GOT3 (cell line): ENCODE measurements around the gene DIS3L2.

Source experiments
- DNase-seq: peaks from one replicate; lab custom pipeline; 2025; ENCODE audit warnings: mixed read lengths; lab: John Stamatoyannopoulos, UW

Gene DIS3L2, protein sequence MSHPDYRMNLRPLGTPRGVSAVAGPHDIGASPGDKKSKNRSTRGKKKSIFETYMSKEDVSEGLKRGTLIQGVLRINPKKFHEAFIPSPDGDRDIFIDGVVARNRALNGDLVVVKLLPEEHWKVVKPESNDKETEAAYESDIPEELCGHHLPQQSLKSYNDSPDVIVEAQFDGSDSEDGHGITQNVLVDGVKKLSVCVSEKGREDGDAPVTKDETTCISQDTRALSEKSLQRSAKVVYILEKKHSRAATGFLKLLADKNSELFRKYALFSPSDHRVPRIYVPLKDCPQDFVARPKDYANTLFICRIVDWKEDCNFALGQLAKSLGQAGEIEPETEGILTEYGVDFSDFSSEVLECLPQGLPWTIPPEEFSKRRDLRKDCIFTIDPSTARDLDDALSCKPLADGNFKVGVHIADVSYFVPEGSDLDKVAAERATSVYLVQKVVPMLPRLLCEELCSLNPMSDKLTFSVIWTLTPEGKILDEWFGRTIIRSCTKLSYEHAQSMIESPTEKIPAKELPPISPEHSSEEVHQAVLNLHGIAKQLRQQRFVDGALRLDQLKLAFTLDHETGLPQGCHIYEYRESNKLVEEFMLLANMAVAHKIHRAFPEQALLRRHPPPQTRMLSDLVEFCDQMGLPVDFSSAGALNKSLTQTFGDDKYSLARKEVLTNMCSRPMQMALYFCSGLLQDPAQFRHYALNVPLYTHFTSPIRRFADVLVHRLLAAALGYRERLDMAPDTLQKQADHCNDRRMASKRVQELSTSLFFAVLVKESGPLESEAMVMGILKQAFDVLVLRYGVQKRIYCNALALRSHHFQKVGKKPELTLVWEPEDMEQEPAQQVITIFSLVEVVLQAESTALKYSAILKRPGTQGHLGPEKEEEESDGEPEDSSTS

GRCh38 chr2:231961349-231962166 lies at the start of gene DIS3L2:
Gene DIS3L2 (plus strand): TSS chr2:231961713. CDS start chr2:232014928, 53,215 bp downstream.
- peak; percentile 31 for DNase-seq

- no peak for DNase-seq
Observed at GRCh38 chr2:231914077-231914690, 47.3 kb upstream of the DIS3L2 start.

GRCh38 chr2:231917280-231918066 lies 44.0 kb upstream of the DIS3L2 start:
- DNase-seq = no peak

- no peak for DNase-seq
Observed at GRCh38 chr2:231918501-231919330, 42.8 kb upstream of the DIS3L2 start.

- no peak for DNase-seq
Observed at GRCh38 chr2:231919341-231920035, 42.0 kb upstream of the DIS3L2 start.

- DNase-seq = no peak
Observed at GRCh38 chr2:231920366-231920765, 41.1 kb upstream of the DIS3L2 start.

DNA sequence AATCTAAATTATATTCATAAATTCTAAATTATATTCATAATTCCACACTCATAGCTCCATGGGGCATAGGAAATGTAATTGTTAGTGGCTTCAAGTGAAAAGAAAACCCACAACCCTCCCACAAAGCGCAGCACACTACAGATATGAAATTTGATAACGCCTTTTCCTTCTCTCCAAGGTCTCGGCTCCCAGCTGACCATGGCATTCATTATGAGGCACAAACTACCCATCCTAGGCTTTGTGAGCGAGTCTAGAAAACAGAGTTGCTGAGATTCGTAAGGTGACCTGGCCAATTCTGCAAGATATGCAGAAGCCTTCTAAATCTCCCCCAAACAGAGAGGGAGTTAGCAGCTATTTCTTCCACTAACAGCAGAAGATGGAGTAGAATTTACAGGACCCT lies 40.7 kb upstream of the DIS3L2 start:
- no peak for DNase-seq

DNA sequence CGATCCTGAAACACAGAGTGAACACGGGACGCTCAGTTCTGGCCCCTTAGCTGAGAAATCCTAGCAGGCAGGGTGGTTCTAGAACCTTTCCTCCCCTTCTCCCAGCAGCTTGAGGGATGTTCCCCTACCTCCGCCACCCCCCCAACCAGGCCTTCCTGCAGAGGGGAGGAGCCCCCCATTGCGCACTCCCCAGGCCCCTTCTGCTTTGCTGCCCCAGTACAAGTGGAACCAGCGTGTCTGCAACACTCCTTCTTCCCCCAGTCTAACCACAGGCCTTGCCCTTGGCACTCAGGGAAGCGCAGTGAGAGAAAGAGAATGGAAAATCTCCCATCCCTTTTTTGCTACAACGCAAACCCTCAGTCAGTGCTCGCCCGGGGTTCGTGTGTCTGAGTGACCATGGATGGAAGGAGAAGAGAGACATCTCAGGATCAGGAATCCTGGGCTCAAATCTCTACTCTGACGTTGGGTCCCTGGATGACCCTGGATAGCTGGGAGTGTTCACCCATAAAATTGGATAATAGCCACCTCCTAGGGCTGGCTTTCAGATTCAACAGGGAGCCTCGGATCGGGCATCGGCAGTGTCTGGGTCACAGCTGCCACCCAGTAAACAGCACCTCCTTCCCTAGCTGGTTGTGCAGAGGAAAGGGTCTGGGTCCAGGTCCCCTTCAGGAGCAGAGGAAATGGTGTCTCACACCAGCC lies 39.1 kb upstream of the DIS3L2 start:
- DNase-seq = no peak

DNA sequence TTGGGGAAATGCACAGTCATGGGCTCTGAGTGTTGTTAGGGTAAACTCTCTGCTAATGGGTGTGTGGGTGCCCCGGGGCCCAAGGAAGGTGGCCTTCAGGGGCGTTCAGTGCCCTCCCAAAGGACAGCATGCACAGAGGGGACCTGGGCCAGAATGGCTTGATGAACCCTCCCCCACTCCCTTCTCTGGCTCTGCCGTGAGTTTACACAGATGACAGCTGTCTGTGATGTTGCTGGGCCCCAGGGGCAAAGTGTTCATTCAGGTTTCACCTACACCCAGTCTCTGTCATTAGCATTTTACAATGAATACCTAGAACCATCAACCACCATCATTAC lies 38.5 kb upstream of the DIS3L2 start:
- no peak for DNase-seq

DNA sequence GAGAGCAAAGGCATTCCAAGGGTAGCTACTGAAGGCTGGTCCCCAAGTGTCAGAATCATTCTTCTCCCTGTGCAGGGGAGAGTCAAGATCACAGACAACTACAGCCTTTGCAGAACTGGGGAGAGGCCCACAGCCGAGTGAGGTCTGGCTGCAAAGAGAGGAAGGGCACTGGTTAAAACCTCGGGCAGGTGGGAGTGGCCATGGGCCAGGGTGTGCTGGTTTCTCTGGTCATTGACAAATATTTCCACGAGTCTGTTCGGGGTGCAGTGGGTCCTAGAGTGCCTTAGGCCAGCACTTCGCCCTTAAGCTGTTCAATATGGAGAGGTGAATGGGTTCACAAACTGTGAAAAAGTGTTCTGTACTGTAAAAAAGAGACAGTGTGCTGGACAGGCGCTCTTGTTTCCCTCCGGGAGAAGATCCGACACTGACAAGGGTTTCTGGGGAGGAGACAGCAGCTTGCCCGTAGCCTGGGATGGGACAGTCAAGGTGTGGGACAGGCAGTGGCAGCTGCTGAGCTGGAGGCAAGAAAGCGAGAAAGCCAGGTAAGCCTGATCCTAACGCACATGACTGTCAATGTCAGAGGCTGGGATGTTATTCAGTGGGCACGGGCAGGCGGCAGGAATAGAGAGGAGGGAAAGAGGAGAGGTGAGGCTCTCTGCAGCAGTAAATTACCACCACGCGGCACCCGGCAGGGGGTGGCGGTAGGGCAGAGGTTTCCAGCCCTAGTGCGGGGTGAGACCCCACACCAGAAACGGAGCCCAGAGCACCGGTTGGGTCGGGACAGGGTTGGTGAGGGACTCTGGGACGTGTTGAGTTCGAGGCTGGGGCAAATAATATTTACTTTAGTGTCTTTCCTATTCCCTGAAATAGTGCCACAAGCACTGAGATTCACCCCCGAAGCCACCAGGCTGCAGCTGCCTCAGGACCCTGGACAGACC lies 37.3 kb upstream of the DIS3L2 start:
- no peak for DNase-seq

DNA sequence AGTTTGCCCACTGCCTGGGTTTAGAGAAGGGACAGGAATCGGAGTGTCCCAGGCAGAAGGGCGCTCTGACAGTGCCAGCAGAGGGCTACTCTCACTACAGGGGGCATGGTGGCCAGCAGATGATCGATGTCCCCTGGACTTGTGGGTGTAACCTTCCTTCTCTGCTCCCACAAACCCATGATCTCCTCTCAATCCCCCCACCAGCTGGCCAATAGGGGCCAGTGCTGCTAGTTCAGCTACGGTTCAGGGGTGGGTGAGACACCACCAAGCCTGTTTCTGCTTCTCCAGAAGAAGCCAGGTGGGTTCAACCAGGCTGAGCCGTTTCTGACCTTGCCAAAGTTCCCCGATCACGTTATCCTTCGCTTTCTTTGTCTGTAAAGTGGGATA lies 36.6 kb upstream of the DIS3L2 start:
- DNase-seq = no peak

DNA sequence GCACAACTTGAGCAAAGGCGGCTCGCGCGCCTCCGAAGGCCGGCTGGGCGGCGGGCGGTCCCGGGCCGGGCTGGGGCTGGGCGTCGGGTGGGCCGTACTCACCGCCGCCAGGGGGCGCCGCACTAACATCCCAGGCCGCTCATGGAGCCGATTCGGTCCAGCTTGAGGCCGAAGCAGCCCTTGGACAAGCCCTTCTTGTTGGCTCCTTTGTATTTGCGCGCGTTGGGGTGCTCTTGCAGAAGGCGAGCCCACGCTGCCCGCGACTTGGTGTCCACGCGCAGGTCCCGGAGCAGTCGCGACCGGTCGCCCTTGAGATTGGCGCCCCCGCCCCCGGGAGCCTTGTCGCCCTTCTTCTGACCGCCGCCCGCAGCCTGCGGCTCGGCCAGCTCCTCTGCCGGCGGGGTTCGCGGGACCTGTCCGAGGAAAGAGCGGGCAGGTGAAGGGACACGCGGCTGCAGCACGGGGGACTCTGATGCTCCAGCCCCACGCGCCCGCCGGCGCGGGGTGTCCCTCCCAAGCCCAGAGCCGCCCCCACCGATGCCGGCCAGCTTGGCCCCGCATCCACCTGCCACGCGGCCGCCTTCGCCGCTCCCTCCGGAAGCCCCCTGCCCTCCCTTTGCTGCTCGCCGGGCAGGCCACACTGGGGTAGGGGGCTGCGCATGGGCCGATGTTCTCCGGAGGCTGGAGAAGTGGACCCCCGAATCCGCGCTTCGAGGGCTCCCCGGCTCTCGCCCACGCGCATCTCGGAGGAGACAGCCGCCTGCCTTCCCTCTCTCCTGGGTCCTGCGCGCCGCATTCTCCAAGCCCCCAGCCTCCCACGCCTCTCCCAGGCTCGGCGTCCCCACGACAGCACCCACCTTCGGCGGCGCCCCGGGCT lies 36.0 kb upstream of the DIS3L2 start:
- no peak for DNase-seq

DNA sequence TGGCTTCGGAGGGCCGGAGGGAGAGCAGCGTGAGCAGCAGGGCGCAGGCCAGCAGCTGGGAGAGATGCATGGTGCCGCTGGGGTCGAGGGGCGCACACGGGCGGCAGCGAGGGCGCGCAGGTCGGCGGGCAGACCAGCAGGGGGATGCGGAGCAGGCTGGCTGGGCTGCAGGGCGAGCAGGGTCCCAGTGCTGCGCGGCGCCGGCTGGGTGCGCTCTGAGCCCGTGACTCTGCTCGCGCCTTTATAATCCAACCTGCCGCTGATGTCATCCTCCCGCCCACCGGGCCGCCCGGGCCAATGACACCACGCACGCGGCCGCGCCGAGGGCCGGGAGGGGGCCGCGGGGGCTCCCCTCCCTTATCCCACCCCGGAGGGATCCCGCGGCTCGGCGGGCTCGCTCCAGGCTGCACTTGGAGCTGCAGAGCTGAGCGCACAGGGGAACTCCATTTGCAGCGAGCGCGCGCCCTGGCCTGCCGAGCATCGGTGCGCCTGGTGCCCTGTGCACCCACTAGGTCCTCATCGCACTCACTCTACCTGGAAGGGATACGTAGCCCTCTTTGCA lies 35.3 kb upstream of the DIS3L2 start, which contains the start of gene NPPC:
TSS of gene NPPC (minus strand) at position 217 of the 562 bp plus-strand sequence. CDS start at position 70, 147 bp downstream.
- no peak for DNase-seq

DNA sequence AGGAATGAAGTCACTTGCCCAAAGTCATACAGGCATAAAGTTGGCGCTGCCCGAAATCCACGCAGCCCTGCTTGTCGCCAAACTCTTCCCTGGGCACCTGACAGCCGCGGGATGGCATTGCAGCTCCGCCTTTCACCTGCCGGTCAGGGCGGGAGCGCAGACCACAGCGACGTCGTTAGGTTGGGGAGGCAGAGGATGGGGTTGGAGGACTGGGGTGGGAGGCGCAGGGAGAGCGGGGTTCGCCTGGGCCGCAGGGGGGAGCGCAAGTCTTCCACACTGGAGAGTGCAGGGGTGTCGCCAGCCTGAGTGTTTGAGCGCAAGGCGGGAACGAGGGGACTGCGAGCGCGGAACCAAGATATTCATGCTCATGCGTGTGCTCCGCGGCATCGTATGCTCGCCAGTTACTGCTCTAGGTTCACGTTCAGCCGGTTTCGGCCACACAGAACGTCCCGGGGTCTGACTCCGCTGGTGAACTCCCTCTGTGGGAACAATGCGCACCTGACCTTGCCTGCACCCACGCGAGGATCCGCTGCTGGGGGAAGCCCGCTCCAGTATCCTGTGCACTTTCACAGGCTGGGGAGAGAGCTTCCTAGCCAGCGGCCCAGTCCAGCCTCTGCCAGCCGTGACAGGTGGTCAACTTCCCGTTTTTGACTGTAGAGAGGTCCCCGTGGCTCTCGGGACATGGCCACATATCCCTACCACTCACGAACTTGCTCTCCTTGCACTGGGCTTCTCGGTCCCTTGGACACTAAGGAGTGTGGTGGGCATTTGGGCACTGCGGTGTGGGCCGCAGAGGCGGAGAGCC lies 34.5 kb upstream of the DIS3L2 start:
- DNase-seq = no peak

DNA sequence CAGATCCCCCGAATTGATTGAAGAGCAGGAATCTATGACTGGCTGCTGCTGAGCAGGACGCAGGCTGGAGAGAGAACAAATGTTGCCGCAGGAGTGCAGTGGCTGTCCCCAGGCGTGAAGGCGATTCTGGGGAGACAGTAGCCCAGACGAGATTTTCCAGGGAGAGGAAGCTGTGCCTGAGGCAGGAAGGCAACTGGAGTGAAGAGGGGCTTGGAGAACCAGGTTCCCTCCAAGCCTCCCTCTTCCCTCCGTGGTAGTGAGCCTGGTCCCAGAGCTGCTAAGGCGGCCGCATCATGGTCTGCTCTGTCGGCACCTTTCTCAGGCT lies 34.0 kb upstream of the DIS3L2 start:
- no peak for DNase-seq

DNA sequence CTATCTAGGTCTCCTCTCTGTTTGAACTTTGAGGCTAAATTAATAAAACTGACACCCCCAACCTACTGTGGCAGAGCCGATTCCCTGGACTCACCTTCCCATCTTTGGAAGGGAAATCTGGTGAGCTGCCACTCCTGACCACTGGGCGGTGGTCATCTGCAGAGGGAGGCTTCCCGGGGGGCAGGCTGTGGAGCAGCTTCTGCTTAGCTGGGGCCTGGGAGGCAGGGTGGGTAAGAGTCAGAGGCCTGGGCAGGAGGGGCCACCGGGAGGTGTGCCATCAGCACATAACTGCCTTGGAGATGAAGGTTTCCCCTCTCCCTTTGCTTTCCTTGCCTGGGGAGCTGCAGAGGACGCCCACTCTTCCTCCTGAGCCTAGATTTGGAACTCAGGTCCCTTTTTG lies 33.0 kb upstream of the DIS3L2 start:
- no peak for DNase-seq
